Ramos (cell line): Measurements from ENCODE around the gene CDK5RAP2.
"Not testable (repeated sequence)": the region's sequence is repeated elsewhere in the genome, so short reads cannot be mapped to it uniquely, and the experiment has no call there.

Experiments
- in situ Hi-C: fragments of 300-500 bp; cut with MboI; formaldehyde crosslinking; loops from one replicate; pipeline ENCODE4 v1.14.3; 2022; ENCODE audit warnings: low sequenced_read_pairs; ENCODE audit not compliant: unreplicated experiment

CDK5RAP2 gene

GRCh38 chr9:120580051-120580896 lies at the start of gene CDK5RAP2:
Gene CDK5RAP2, minus strand, starts transcription at chr9:120580167. Its CDS starts 189 bp downstream, at chr9:120579978.
- in situ Hi-C loops: no loop called here

DNA sequence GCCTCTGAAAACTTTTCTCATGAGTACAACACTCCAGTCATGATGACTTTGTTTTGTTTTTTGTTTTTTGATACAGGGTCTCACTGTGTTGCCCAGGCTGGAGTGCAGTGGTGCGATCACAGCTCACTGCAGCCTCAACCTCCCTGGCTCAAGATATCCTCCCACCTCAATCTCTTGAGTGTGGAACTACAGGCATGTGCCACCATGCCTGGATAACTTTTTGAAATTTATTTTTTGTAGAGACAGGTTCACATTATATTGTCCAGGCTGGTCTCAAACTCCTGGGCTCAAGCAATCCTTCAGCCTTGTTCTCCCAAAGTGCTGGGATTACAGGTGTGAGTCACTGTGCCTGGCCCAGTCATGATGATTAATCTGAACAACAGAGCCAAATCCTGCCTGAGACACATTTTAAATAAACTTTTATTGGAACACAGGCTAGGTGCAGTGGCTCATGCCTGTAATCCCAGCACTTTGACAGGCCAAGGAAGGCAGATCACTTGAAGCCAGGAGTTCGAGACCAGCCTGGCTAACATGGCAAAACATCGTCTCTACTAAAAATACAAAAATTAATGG lies 49.0 kb upstream of the CDK5RAP2 start:
- in situ Hi-C loops: not testable (repeated sequence)

DNA sequence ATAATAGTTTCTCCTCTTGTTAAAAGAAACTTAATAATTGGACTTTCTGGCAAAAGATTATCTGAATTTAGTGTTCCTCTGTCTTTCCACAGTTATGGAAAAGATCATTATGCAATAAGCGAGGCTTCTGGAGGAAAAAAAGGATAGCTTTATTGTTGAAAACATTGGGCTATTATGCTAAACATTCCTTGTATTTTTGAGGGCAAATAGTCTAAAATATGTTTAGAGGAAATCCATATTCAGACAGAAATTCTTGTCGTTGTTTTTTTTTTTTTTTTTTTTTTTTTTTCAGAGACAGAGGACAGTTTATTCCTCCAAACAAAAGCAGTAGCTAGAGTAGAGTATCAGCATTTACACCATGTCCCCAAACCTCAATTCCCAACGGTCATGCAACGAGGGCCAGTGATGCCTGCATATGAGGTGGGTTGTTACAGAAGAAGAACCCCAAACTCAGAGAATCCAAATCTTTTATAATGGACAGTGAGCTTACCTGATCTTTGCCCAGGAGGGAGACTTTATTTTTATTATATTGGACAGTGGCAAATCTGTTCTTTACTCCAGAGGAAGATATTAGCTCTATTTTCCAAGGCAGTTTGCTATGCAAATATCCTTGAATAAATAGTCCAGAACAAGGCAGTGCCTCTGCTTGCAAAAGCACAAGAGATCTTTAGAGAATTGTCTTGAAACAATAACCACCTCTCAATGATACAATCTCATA lies 48.4 kb upstream of the CDK5RAP2 start:
- in situ Hi-C loops: no loop called here

GRCh38 chr9:120627073-120627472 lies 47.1 kb upstream of the CDK5RAP2 start:
- in situ Hi-C loops: no loop called here

GRCh38 chr9:120626512-120626911 lies 46.5 kb upstream of the CDK5RAP2 start:
- in situ Hi-C loops: no loop called here

DNA sequence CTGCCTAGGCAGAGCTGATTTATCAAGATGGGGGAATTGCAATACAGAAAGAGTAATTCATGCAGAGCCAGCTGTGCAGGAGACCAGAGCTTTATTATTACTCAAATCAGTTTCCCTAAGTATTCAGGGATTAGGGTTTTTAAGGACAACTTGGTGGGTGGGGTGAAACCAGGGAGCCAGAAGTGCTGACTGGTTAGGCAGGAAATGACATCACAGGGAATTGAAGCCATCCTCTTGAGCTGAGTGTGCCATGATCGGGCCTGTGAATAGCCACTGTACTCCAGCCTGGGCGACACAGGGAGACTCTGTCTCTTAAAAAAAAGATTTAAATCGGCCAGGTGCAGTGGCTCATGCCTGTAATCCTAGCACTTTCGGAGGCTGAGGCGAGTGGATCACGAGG lies 45.3 kb upstream of the CDK5RAP2 start:
- in situ Hi-C loops: no loop called here

DNA sequence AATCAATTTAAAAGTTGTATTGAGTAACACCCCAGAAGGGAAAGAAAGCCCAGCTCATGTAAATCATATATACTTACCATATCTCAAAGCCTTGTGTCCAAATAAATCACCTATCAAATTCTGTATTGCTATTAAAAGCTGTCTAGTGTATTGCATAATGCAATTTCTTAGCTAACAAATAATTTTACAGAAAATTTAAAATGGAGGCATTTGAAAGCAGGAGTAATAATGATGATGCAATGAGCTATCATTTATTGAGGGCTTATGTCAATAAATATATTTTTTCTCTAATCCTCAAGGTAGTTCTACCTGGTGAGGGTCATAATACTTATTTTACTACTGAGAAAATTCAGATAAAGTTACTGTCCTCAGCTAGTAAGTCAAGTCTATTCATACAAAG lies 42.8 kb upstream of the CDK5RAP2 start:
- in situ Hi-C loops: no loop called here

- in situ Hi-C loops: no loop called here
Observed at GRCh38 chr9:120621941-120622340, 42.0 kb upstream of the CDK5RAP2 start.

DNA sequence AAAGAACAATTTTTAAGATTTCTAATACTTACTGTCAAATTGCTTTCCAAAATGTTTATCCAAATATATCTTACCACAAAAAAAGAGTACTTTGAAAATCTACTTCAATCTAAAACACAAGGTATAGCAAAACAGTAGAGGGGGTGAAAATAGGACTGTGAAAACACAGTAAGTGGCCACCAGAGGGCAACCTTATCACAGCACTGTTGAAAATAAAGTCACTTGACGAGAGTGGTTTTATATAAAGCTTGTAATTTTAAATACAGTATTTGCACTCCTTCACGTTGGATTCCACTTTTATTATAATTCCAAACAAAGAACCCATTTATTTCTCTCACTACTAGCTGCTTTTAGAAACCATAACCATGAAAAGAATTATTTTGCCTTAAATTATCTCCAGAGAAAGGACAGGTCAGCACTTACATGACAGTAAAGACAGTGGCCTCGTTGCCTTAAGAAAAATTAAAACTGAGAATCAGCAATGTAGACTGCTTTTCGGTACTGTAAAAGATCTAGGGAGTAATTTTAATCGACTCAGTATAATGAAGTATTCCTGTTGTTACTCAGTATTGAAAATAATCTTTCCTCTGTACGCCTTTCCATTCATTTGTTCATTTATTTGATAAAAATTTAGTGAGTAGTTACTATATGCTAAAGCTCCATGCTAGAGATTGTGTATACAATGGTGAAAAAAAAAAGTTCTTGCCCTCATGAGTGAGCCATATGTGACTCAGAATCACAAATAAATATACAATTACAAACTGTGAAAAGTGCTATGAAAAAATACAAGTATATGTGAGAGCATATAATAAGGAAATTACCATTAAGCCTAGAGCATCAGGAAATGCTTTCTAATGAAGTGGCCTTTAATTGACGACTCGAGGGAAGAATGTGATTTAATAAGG lies 40.0 kb upstream of the CDK5RAP2 start:
- in situ Hi-C loops: no loop called here

DNA sequence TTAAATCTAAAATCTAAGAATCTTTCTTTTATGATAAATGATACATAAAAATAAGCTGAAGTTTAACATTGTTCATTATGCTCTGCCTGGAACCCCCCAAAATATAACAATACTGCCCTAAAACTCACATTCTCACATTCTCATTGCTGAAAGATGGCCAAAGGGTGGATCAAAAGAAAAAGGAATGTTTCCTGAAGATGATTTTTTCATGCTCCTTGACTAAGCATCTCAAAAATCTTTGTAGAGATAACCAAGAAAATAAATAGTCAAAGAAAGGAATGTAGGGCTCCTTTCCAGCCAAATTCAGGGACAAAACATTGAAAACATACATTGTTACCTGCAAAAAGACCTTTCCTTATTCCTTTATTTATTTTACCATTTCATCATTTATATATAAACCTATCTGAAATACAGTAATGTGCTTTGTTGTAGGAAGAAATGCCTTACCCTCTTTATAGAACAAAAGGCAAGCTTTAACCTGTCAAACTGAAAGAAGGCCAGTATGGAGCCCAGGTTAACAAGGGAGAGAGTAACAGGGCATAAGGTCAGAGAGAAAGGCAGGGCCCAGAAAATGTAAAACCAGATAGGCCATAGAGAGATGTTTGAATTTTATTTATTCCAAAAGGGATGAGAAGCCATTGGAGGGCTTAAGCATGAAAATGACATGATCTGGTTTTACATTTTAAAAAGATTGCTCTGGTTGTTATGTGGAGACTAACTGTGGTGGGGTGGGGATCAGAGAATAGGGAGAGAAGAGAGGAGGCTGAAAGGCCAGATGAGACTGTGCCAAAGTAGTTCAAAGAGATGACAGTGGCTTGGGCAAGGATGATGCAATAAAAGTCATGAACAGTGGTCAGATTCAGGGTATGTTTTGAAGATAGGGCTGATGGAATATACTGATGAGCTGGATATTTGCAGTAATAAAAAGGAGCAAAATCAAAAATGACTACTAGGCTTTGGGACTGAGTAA lies 37.3 kb upstream of the CDK5RAP2 start:
- in situ Hi-C loops: no loop called here

DNA sequence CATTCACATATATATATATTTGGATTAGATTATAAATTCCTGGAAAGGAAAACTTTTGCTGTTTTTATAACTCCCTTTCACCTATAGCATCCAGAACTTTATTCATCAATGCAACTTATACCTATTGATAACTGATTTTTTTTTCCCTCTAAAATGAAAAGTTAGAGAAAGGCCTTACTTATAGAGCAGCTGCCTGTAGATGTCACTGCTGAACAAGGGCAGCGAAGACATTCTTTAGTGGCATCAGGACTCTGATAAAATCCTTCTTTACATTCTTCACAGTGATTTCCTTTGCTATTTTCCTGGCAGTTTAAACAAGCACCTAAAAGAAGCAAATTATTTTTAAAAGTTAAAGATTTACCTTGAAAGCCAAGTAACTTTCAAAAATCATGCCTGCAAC lies 32.3 kb upstream of the CDK5RAP2 start:
- in situ Hi-C loops: no loop called here

GRCh38 chr9:120611690-120612068 lies 31.7 kb upstream of the CDK5RAP2 start:
- in situ Hi-C loops: no loop called here

GRCh38 chr9:120610975-120611689 lies 31.2 kb upstream of the CDK5RAP2 start:
- in situ Hi-C loops: no loop called here

GRCh38 chr9:120609636-120610035 lies 29.7 kb upstream of the CDK5RAP2 start:
- in situ Hi-C loops: no loop called here

DNA sequence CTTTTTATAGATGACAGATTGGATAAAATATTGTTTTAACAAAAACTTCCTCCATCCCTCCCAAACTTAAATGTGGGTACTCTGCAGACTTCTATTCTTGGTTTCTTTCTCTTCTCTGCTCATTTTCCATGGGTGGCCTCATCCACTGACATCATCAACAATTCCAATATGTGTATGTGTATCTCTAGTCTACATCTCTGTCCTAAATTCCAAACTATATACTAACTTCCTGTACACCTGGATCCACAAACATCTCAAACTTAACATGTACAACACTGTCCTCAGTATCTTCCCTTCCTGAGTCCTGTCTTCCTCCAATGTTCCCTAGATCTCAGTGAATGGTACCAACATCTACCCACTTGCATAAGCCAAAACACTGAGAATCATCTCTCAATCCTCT lies 28.5 kb upstream of the CDK5RAP2 start:
- in situ Hi-C loops: no loop called here

DNA sequence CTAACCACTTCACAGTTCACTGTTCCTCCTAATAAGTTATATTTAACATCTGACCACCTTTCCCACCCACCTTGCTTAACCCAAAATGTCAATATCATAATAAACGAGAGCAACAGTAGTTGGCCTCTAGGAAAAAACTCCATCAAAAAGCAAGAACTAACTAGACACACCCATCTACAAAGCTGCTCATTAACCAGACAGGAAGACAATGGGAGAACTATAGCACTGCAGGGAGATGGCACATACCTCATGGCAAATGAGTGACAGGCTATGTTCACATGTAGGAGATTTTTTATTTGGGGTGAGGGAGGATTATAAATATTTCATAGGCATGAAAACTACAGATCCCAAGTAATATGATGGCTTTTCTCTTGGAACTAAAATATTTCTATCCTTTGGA lies 23.6 kb upstream of the CDK5RAP2 start:
- in situ Hi-C loops: no loop called here

- in situ Hi-C loops: no loop called here
Observed at GRCh38 chr9:120603010-120603409, 23.0 kb upstream of the CDK5RAP2 start.

GRCh38 chr9:120593955-120594277 lies 13.9 kb upstream of the CDK5RAP2 start:
- in situ Hi-C loops: no loop called here
